GM18507 (cell line): ENCODE measurements around the gene SEMA6B.
A peak's percentile ranks its signal among the peaks of the same experiment; 100 is the strongest.
"Not testable (repeated sequence)": the region's sequence is repeated elsewhere in the genome, so short reads cannot be mapped to it uniquely, and the experiment has no call there.

Experiments used
- DNase-seq: peaks from one replicate; pipeline ENCODE4 v3.0.0; 2011; ENCODE audit warnings: low read depth; ENCODE audit not compliant: insufficient read length; ENCODE audit errors: extremely low spot score
- FAIRE-seq: peaks from 2 replicates; lab custom pipeline; 2011; peaks lifted over from hg19 to GRCh38; lab: Jason Lieb, UNC

Gene SEMA6B, protein sequence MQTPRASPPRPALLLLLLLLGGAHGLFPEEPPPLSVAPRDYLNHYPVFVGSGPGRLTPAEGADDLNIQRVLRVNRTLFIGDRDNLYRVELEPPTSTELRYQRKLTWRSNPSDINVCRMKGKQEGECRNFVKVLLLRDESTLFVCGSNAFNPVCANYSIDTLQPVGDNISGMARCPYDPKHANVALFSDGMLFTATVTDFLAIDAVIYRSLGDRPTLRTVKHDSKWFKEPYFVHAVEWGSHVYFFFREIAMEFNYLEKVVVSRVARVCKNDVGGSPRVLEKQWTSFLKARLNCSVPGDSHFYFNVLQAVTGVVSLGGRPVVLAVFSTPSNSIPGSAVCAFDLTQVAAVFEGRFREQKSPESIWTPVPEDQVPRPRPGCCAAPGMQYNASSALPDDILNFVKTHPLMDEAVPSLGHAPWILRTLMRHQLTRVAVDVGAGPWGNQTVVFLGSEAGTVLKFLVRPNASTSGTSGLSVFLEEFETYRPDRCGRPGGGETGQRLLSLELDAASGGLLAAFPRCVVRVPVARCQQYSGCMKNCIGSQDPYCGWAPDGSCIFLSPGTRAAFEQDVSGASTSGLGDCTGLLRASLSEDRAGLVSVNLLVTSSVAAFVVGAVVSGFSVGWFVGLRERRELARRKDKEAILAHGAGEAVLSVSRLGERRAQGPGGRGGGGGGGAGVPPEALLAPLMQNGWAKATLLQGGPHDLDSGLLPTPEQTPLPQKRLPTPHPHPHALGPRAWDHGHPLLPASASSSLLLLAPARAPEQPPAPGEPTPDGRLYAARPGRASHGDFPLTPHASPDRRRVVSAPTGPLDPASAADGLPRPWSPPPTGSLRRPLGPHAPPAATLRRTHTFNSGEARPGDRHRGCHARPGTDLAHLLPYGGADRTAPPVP

DNA sequence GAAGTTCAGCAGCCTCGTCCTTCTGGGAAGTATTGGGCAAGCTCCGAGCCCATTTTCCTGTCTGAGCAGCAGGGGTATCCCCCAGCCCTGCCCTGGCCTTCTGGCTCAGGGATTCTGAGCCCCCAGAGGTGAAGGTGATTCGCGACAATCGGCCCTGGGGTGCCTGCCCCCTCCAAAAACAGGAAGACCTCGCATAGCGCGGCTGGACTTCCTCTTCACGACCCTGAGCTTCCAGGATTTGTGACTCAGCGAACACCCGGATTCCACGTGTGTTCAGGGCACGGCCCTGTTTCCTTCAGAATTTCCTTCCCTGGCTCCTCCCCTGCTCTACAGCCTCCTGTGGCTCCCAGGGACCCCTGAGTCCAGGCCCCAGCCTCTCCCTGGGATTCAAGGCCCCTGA lies at the start of gene SEMA6B:
Gene SEMA6B (minus strand): TSS at position 116 of the 400 bp plus-strand sequence. CDS start 1,227 bp downstream, outside the sequence.
- no peak for FAIRE-seq
- no peak for DNase-seq

GRCh38 chr19:4606921-4607678 lies 47.6 kb upstream of the SEMA6B start:
- FAIRE-seq (no peak), DNase-seq (no peak)

GRCh38 chr19:4606181-4606580 lies 46.7 kb upstream of the SEMA6B start:
- DNase-seq: no peak
- FAIRE-seq: no peak

DNA sequence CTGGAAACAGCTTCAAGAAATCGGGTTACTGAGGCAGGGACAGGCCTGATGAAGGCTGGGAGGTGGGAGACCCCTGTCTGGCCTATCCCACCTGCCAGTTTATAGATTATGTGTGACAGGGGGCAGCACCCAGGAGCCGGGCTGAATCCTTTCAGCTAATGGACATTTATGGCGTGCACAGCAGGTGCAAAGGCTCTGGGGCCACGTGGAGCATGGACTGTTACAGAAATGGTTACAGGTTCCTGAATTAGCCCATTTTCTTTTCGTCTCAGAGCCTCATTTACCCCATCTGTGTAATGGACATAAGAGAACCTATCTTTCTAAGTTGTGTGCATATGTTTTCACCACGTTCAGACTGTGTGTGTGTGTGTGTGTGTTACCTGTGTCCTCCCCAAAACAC lies 45.4 kb upstream of the SEMA6B start:
- FAIRE-seq (no peak), DNase-seq (no peak)

DNA sequence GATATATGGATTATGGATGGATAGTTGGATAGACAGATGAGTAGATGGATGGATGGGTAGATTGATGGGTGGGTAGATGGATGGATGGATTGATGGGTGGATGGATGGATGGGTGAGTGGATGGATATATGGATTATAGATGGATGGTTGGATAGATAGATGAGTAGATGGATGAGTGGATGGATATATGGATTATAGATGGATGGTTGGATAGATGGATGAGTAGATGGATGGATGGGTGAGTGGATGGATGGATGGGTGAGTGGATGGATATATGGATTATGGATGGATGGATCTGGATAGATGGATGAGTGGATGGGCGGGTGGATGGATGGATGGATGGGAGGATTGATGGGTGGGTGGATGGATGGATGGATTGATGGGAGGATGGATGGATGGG lies 43.4 kb upstream of the SEMA6B start:
- DNase-seq: no peak
- FAIRE-seq: no peak

DNA sequence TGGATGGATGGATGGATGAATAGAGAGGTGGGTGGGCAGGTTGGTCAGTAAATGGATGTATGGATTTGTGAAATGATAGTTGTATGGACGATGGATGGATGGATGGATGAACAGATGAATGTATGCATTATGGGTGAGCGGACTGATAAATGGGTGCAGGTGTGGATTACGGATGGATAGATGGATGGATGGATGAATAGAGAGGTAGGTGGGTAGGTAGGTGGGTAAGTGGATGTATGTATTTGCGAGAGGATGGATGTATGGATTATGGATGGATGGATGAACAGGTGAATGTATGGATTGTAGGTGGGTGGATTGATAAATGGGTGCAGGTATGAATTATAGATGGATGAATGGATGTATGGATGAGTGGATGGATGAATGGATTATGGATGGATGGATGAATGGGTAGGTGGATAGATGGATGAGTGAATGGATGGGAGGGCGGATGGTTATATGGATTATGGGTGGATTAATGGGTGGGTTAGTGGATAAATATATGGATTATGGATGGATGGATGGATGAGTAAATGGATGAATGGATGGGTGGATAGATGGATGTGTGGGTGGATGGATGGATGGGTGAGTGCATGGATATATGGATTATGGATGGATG lies 42.8 kb upstream of the SEMA6B start:
- no peak for FAIRE-seq
- DNase-seq: no peak

DNA sequence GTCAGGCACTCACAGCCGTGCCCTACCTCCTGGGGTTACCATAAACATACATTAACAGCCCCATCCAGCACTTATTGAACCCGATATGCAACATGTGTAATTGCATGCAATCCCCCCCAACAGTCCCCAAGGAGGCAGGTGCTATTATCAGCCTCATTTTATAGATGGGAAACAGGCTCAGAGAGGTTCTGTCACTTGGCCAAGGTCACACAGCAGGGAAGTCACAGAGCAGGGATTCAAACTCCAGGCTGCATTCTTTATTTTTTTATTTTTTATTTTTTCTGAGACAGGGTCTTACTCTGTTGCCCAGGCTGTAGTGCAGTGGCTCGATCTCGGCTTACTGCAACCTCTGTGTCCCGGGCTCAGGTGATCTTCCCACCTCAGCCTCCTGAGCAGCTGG lies 41.4 kb upstream of the SEMA6B start:
- no peak for FAIRE-seq
- no peak for DNase-seq

DNA sequence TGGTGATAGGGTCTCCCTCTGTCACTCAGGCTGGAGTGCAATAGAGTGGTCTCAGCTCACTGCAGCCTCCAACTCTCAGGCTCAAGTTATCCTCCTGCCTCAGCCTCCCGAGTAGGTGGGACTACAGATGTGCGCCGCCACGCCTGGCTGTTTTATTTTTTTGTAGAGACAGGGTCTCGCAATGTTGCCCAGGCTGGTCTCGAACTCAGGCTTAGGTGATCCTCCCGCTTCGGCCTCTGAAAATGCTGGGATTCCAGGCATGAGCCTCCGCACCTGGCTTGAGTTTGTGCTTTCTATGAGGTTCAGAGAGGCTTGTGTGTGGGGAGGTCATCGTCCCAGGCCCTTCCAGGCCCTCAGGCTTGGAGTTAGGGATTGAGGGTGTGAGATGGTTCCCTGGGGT lies 40.6 kb upstream of the SEMA6B start:
- DNase-seq (no peak), FAIRE-seq (no peak)

DNA sequence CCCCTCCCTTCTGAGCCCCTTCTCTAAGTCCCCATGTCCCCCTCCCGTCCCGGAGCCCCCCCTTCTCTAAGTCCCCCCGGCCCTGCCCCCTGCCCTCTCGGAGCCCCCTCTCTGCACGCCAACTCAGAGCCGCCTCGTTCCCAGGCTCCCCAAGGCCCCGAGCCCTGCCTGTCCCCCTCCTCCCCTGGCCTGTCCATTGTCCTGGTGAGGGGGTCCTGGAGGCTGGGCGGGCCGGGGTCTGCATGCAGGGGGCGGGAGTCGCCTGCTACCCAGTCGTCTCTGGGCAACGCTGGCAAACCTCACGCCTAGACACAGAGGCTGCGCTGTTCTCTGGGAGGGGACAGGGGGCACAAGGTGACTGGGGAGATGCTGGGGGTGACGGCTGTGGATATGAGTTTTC lies 39.2 kb upstream of the SEMA6B start:
- FAIRE-seq: no peak
- no peak for DNase-seq

- DNase-seq: peak; percentile 64
- no peak for FAIRE-seq
These were observed 38.6 kb upstream of the SEMA6B start for GRCh38 chr19:4597975-4598671.

DNA sequence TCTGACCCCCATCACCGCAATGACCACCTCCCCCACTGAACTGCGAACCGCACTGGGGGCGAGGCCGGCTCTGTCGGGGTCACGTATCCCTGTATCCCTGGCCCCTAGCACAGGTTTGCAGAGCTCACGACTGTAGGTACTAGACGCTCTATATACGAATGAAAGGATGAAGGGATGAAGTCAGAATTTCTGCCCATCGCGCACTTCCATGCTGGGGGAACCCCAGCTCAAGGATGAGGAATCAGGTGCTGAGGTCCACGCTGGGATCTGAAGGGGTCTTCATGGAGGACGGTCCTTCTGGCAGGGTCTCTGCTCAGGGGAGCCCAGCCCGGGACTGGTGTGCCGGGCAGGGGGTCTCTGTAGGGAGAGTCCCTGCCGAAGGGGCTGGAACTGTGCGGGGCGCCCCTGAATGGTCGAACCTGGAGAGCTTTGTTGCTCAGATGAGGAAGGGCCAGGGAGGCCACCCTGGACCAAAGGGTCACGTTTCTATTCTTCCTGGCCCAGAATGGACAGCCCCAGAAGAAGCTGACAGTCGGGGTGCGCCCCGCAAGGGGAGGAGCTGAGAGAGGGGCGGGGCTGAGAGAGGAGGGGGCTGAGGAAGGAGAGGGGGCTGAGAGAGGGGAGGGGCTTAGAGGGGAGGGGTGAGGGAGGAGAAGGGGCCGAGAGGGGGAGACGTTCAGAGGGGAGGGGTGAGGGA lies 37.9 kb upstream of the SEMA6B start:
- DNase-seq (no peak), FAIRE-seq (no peak)

DNA sequence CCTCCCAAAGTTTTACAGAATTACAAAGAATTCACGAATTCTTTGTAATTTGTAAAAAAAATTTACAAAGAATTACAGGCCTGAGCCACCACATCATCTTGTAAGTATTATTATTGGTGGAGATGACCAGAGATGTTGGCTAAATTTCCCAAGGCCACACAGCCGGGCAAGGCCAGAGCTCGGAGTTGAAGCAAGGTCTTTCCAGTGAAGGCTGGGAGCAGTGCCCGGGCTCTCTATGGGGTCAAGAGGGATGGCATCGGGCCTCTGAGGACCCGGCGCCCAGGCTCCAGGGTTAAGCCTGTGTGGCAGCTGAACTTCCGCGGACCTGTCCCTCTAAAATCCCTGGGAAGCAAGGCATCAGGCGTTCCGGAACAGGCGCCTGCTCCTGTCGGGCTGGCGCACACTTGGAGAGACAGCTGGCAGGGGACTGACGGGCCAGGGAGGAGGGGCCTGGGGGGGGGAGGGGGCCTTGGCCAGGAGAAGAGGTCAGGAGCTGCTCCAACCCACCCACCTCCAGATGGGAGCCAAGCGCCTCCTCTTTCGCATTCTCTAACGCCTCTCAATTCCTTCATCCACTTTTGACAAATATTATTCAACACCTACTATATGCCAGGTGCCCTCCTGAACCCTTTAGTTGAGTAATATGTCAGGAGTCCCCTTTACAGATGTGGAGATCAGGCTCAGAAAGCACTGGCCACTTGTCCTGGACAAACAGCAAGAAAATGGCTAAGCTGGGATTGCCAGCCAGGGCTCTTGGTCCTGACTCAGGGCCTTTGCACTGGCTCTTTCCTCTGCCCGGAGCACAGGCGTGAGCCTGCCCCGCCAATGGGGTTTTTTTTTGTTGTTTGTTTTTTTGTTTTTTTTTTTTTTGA lies 36.8 kb upstream of the SEMA6B start:
- DNase-seq: no peak
- no peak for FAIRE-seq

DNA sequence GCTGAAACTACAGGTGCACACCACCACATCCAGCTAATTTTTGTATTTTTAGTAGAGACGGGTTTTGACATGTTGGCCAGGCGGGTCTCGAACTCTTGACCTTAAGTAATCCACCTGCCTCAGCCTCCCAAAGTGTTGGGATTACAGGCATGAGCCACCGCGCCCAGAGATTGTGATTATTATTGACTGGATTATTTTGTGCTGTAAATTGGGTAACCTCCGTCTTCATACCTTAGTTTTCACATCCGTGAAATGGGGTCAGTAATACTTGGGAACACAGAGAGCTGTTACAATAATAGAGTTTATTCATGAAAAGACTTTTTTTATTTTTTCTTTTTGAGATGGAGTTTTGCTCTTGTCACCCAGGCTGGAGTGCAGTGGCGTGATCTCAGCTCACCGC lies 35.7 kb upstream of the SEMA6B start:
- DNase-seq, FAIRE-seq: not testable (repeated sequence)

GRCh38 chr19:4594201-4594600 lies 34.7 kb upstream of the SEMA6B start:
- FAIRE-seq (no peak), DNase-seq (no peak)

- DNase-seq: no peak
- FAIRE-seq: no peak
These were observed 33.9 kb upstream of the SEMA6B start for GRCh38 chr19:4593409-4593851.

DNA sequence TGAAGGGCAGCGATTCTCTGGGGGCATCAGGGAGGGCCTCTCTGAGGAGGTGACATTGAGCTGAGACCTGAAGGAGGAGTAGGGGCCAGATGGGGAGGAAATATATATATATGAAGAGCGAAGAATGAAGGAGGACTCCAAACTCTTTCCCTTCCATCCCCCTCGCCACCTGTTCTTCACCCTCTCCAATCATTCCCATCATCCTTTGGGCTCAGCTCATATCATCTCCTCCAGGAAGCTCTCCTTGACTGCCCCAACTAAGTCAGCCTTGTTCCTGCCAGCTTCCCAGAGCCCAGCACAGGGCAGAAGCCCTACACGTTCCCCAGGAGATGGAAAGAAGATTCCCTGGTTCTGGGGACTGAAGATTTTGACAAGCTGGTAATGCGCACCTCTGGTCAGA lies 33.0 kb upstream of the SEMA6B start:
- no peak for FAIRE-seq

DNA sequence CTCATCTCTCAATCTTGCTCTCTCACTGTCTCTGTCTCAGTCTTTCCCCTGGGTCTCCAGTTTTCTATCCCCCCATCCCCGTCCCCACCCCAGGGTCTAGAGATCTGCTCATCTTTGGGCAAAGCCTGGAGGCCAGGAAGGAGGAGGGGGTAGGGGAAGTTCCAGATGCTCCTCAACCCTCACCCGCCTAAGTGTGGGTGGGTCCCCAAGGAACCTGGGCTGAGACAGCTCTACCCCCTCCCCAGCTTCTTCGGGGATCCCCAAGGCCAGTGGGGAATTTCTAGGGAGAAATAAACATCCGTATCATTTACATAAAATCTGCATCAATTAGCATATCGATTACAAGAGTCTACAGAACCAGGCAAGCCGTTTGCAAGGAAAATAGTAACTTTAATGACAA lies 31.8 kb upstream of the SEMA6B start:
- no peak for FAIRE-seq
- no peak for DNase-seq

More for the DNA sequence above, 33.0 kb upstream of the SEMA6B start:
- DNase-seq: no peak
